Body of pancreas (tissue), 4 donors: ENCODE results near the gene SYCN.

ENCODE experiments used
- POLR2A ChIP-seq, 3 donors: fragments of 450-650 bp; IDR thresholded peaks; one replicate each; pipeline ENCODE4 v1.6.1; 2016; ENCODE audit warnings: antibody characterized with exemption in 3 of 3, mild to moderate bottlenecking in 2 of 3
- TF ChIP-seq, protein P1 (sequence below), 7 experiments: fragments of 450-650 bp in 4 of 7; fragments of 200-600 bp in 3 of 7; sonication (generic) in 3 of 7; IDR thresholded peaks; one replicate each; pipeline ENCODE4 v1.5.1; 2016 to 2019; ENCODE audit warnings: antibody characterized with exemption in 7 of 7

DNA sequence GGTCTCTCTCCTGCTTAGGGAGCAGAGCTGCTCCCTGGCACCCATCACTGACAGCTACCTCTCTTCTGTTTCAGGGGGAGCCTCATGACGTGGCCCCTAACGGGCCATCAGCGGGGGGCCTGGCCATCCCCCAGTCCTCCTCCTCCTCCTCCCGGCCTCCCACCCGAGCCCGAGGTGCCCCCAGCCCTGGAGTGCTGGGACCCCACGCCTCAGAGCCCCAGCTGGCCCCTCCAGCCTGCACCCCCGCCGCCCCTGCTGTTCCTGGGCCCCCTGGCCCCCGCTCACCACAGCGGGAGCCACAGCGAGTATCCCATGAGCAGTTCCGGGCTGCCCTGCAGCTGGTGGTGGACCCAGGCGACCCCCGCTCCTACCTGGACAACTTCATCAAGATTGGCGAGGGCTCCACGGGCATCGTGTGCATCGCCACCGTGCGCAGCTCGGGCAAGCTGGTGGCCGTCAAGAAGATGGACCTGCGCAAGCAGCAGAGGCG, 30.5 kb downstream of the SYCN start:
- no peak for TF ChIP-seq POLR2A (IDR thresholded peaks at IDR 0.05)
- TF ChIP-seq, protein P1, sequence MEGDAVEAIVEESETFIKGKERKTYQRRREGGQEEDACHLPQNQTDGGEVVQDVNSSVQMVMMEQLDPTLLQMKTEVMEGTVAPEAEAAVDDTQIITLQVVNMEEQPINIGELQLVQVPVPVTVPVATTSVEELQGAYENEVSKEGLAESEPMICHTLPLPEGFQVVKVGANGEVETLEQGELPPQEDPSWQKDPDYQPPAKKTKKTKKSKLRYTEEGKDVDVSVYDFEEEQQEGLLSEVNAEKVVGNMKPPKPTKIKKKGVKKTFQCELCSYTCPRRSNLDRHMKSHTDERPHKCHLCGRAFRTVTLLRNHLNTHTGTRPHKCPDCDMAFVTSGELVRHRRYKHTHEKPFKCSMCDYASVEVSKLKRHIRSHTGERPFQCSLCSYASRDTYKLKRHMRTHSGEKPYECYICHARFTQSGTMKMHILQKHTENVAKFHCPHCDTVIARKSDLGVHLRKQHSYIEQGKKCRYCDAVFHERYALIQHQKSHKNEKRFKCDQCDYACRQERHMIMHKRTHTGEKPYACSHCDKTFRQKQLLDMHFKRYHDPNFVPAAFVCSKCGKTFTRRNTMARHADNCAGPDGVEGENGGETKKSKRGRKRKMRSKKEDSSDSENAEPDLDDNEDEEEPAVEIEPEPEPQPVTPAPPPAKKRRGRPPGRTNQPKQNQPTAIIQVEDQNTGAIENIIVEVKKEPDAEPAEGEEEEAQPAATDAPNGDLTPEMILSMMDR (IDR thresholded peaks at IDR 0.05): no peak
